Activated naive CD4-positive, alpha-beta T cell treated with anti-CD3 and anti-CD28 coated beads, Interleukin-2, amount 50 U/mL, for 72 hours (primary cell): ENCODE measurements around the gene STARD3NL. TPM values are rescaled to one million over a fixed set of nuclear protein-coding genes. Genes with fewer than 3 reads are reported as not detected.
A peak's percentile ranks its signal among the peaks of the same experiment; 100 is the strongest.
"Not testable (repeated sequence)": the region's sequence is repeated elsewhere in the genome, so short reads cannot be mapped to it uniquely, and the experiment has no call there.

ENCODE experiments used
- ATAC-seq, 2 donors: fragments of 150-1000 bp; cut with Tn5 transposase; 2 replicates each; pipeline ENCODE4 v1.10.0; 2021; ENCODE audit warnings: mild to moderate bottlenecking in 2 of 2, moderate library complexity in 2 of 2
- DNase-seq, 2 donors: peaks; one replicate each; pipeline ENCODE4 v3.0.0; 2021 to 2022; ENCODE audit warnings: low spot score in 2 of 2
- H3K27ac Mint-ChIP-seq, 2 donors: one replicate each; pipeline ENCODE4 v1.8.0; 2022; ENCODE audit warnings: mild to moderate bottlenecking in 2 of 2, mixed read lengths in 2 of 2
- H3K36me3 Mint-ChIP-seq, 2 donors: one replicate each; pipeline ENCODE4 v1.8.0; 2022; ENCODE audit warnings: mixed read lengths in 2 of 2
- H3K9me3 Mint-ChIP-seq, 2 donors: one replicate each; pipeline ENCODE4 v1.8.0; 2022; ENCODE audit warnings: mixed read lengths in 2 of 2
- total RNA-seq, 2 donors: library from RNA; stranded (reverse); gene quantifications; one replicate each; pipeline ENCODE4 v1.2.3, GENCODE V29; 2022

Gene STARD3NL
- total RNA-seq, 2 donors from 2014 or later, result 21.5 to 28.7 TPM

DNA sequence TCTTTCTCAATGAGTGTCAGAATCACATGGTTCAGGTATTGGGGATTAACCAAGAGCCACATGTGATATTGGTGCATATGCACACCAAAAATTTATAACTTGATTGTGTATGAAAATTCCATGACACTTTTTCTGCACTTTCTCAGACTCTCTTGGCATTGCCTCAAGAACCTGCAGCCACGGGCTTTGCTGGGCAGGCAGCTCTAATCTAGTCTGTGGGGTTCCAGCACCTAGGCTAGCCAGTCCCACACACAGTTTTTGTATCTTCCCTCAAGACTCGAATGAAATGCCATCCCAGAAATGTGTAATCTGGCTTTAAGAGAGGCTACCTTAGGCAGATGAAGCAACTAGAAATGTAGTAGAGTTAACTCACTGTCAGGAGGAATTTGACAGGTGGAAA is 21.7 kb downstream of the STARD3NL start:
- Mint-ChIP-seq H3K9me3 (no peaks in the 10 kb centered on the region), H3K36me3 (peaks cover 0 to 7% of the 10 kb centered on the region in 2 donors), H3K27ac (no peak overlapping the region)
- DNase-seq (no peak), ATAC-seq (no peak)

- Mint-ChIP-seq H3K9me3 (no peaks in the 10 kb centered on the region), H3K27ac (no peak overlapping the region), H3K36me3 (peaks cover 0 to 7% of the 10 kb centered on the region in 2 donors)
- no peak for DNase-seq
- ATAC-seq, result no peak
These were observed 28.0 kb downstream of the STARD3NL start for GRCh38 chr7:38206071-38206470.

DNA sequence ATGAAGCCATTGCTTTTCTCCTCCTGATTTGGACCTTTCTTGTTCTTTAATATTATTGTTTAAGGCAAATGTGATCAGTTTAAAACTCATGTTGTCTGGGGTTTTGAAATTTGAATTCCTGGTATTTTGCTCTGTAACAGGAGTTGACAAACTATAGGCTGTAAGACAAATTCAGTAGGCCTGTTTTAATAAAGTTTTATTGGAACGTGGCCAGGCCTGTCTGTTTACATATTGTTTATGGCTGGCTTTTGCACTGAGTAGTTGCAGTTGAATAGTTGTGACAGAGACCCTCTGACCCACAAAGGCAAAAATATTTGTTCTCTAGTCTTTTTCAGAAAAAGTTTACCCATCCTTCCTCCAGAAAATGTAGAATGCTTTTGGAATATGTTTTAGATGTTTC is 29.8 kb downstream of the STARD3NL start:
- Mint-ChIP-seq H3K9me3 (no peaks in the 10 kb centered on the region), H3K27ac (no peak overlapping the region), H3K36me3 (no peaks in the 10 kb centered on the region)
- no peak for DNase-seq
- ATAC-seq, result no peak

- Mint-ChIP-seq H3K36me3 (no peaks in the 10 kb centered on the region), H3K9me3 (no peaks in the 10 kb centered on the region), H3K27ac (no peak overlapping the region)
- ATAC-seq (no peak), DNase-seq (no peak)
These were observed 33.4 kb downstream of the STARD3NL start for GRCh38 chr7:38211486-38211885.

- DNase-seq, result no peak
- no peaks in the 10 kb centered on the region for H3K36me3 Mint-ChIP-seq
- peak overlapping the region in 1 of 2 donors; percentile 26 for H3K27ac Mint-ChIP-seq
- no peak for ATAC-seq
- no peaks in the 10 kb centered on the region for H3K9me3 Mint-ChIP-seq
These were observed 33.9 kb downstream of the STARD3NL start for GRCh38 chr7:38211940-38212339.

DNA sequence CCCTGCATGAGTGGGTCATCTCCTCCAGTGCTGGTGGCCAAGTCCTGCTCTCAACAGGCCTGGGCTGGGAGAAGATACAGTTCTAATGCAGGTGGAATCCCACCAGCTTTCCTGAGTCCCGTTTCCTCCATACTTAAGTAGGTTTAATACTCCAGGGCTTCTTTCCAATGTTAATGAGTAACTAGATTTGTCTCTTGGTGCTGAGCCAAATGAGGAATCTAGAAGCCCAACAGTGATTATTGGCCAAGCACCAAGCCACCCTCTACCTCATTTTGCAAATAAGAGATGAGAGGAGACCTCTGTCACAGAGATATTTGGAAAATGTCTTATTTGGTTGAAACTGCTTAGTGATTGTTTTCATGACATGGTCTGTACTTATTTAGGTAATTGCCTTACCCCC is 37.1 kb downstream of the STARD3NL start:
- DNase-seq (no peak), ATAC-seq (no peak)
- no peak overlapping the region for H3K27ac Mint-ChIP-seq
- H3K36me3 Mint-ChIP-seq, result peaks cover 8% of the 10 kb centered on the region in 2 donors
- no peaks in the 10 kb centered on the region for H3K9me3 Mint-ChIP-seq

GRCh38 chr7:38215735-38216670 is 38.0 kb downstream of the STARD3NL start:
- Mint-ChIP-seq H3K9me3 (no peaks in the 10 kb centered on the region), H3K36me3 (peaks cover 10 to 13% of the 10 kb centered on the region in 2 donors), H3K27ac (no peak overlapping the region)
- ATAC-seq, result peak; percentile 92
- peak; percentile 73 to 75 for DNase-seq

DNA sequence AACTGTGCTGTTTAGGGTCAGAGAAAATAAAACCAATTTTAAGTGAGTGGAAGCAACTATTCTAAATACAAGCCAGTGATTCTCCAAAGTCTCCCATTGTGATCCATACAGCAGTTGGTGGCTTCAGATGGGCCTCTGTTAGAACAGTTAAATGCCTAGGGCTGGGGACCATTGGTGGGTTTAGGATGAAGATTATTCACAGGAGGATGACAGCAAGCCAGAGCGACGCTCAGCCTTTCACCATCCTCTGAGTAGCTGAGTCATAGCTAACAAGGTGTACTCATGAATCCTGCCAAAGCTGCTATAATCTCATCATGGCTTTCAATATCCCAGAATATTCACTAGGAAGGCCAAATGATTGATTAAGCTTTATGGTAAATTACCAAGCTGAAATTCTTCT is 39.6 kb downstream of the STARD3NL start:
- DNase-seq (no peak), ATAC-seq (no peak)
- H3K27ac Mint-ChIP-seq, result peak overlapping the region in 1 of 2 donors; percentile 9
- H3K9me3 Mint-ChIP-seq, result no peaks in the 10 kb centered on the region
- peaks cover 10 to 13% of the 10 kb centered on the region in 2 donors for H3K36me3 Mint-ChIP-seq

DNA sequence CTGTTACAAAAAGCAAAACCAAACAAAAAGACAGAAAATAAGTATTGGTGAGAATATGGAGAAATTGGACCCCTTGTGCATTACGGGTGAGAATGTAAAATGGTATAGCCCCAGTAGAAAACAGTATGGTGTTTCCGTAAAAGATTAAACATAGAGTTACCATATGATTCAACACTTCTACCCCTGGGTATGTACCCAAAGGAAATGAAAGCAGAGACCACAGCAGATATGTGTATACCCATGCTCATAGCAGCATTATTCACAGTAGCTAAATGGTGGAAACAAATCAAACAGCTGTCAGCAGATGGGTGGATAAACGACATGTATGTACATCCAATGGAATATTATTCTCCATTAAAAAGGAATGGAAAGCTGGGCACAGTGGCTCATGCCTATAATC is 42.4 kb downstream of the STARD3NL start:
- ATAC-seq (peak; percentile 60 to 62), DNase-seq (no peak)
- Mint-ChIP-seq H3K36me3 (peaks cover 10 to 13% of the 10 kb centered on the region in 2 donors), H3K27ac (peak overlapping the region; percentile 21 to 22), H3K9me3 (no peaks in the 10 kb centered on the region)

DNA sequence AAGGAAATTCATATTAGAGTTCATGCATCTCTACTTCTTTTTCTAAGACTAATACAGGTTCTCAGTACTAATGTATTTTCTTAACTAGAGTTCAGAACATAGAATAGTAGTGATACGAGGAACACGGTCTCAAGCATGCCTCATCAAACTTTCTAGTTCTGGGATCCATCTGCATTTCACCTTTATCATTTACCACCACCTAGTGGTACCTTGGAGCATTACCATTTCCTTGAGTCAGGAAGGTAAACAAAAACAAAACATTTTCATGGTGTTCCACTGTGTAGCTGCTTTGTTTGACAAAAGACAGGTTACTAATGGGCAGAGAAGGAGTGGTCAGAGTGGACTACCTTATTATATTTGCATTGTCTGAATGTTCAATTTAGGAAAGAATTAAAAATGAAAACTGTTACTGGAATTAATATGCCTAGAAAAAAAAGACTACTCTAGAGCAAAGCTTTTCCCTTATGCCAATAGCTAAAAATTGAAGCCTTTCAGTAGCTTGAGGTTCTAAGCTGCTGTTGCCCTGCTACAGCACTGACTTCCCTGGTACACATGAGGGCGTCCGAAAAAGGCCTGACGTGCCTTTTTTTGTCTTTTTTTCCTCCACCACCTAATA is 44.5 kb downstream of the STARD3NL start:
- peak; percentile 61 to 68 for ATAC-seq

DNA sequence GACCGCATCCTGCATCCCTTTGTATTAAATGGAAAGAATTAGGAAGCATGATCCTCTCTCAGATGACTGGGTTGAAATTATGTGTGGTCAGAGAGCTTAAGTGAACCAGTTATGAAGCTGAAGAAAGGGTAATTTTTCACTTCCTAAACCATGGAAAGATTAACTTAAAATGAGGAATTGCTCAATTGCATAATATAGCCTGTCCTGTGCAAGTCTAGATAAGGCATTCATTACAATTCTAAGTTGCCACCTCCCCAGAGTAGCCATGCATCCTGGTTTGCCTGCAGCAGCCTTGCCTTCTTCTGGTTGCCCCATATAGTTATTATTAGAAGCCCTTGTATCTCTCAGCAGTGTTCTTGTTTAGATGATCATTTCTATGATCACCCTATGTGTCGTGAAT is 45.3 kb downstream of the STARD3NL start:
- Mint-ChIP-seq H3K27ac (no peak overlapping the region), H3K9me3 (no peaks in the 10 kb centered on the region), H3K36me3 (peaks cover 10 to 21% of the 10 kb centered on the region in 2 donors)
- no peak for ATAC-seq
- DNase-seq, result no peak

More for the DNA sequence above, 44.5 kb downstream of the STARD3NL start:
- peaks cover 10 to 21% of the 10 kb centered on the region in 2 donors for H3K36me3 Mint-ChIP-seq
- no peaks in the 10 kb centered on the region for H3K9me3 Mint-ChIP-seq
- no peak overlapping the region for H3K27ac Mint-ChIP-seq
- DNase-seq, result peak in 1 of 2 donors; percentile 47

GRCh38 chr7:38224392-38224791 is 46.3 kb downstream of the STARD3NL start:
- DNase-seq, result no peak
- H3K27ac Mint-ChIP-seq, result no peak overlapping the region
- ATAC-seq, result no peak
- H3K9me3 Mint-ChIP-seq, result no peaks in the 10 kb centered on the region
- peaks cover 15 to 21% of the 10 kb centered on the region in 2 donors for H3K36me3 Mint-ChIP-seq

DNA sequence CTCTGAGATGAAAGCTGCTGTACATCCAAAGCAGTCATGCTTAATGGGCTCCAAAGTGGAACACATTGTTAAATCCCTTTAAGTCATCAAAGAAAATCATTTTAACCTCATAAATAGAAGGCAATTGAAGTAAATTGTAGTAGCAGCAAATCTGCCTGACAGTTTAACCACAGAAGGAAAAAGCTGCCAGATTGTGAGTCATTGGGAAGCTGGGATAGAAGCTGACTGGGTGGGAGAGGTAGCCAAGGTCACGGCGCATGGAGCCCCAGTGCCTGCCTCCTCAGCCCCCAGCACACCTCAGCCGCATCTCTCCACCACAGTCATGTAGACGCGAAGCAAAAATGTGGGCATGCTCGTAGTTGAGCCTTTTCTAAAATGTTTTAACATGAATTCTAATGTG is 51.3 kb downstream of the STARD3NL start:
- Mint-ChIP-seq H3K9me3 (no peaks in the 10 kb centered on the region), H3K27ac (no peak overlapping the region), H3K36me3 (peaks cover 8 to 17% of the 10 kb centered on the region in 2 donors)
- DNase-seq (no peak), ATAC-seq (no peak)

DNA sequence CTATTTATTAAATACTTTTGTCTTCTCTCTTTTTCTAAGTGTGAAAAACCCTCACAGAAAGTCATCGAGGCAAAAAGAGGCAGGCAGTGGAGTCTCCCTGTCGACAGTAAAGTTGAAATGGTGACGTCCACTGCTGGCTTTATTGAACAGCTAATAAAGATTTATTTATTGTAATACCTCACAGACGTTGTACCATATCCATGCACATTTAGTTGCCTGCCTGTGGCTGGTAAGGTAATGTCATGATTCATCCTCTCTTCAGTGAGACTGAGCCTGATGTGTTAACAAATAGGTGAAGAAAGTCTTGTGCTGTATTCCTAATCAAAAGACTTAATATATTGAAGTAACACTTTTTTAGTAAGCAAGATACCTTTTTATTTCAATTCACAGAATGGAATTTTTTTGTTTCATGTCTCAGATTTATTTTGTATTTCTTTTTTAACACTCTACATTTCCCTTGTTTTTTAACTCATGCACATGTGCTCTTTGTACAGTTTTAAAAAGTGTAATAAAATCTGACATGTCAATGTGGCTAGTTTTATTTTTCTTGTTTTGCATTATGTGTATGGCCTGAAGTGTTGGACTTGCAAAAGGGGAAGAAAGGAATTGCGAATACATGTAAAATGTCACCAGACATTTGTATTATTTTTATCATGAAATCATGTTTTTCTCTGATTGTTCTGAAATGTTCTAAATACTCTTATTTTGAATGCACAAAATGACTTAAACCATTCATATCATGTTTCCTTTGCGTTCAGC is 52.0 kb downstream of the STARD3NL start:
- Mint-ChIP-seq H3K9me3 (no peaks in the 10 kb centered on the region), H3K27ac (no peak overlapping the region), H3K36me3 (peaks cover 8 to 17% of the 10 kb centered on the region in 2 donors)
- ATAC-seq (no peak), DNase-seq (no peak)

DNA sequence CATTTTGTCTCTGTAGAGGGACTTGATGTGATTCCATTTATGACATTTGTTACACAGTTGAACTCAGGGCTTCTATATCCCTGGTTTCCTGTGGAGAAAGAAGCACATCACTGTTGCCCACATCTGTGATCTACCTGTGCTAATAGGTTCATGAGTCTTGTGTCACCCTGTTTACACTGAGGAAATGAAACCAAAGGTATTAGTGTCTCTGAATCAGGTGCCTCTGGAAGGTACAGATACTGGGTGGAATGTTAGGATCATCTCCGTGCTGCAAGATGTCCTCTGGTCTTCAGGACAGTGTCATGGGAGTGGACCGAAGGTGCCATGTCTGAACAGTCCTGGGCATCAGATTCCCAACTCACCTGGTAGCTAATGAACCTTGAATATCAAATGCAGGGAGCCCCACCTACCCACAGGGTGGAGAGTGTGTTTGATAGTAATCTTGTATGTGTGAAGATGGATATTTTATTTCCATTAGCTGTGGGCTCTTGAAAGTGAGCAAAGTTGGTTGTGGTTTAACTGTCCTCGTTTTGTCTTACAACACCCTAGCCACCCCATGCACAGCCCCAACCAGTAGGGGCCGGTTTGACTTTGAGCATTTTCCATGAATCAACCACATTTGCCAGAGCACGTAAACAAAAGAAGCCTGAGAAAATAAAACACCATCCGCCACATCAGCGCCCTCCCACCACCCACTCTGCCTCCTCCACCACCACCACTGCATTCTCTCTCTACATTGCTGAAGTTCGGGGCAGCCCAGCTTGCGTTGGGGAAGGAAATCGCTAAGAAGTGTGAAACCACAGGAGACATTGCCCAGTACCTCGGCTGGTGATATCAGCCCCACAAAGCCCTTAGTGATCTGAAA is 54.7 kb downstream of the STARD3NL start:
- ATAC-seq, result peak; percentile 91
- peak overlapping the region; percentile 52 to 84 for H3K27ac Mint-ChIP-seq

GRCh38 chr7:38234759-38235158 is 56.7 kb downstream of the STARD3NL start:
- not testable (repeated sequence) for DNase-seq, H3K27ac Mint-ChIP-seq, ATAC-seq, H3K9me3 Mint-ChIP-seq
- peaks cover 0 to 10% of the 10 kb centered on the region in 2 donors for H3K36me3 Mint-ChIP-seq

More for the DNA sequence above, 54.7 kb downstream of the STARD3NL start:
- H3K9me3 Mint-ChIP-seq, result no peaks in the 10 kb centered on the region
- peaks cover 0 to 17% of the 10 kb centered on the region in 2 donors for H3K36me3 Mint-ChIP-seq
- peak; percentile 60 to 83 for DNase-seq
